ENCODE results near the gene ZNF184. TPM values are rescaled to one million over a fixed set of nuclear protein-coding genes. Genes with fewer than 3 reads are reported as not detected.

ZNF184 gene
- total and polyA plus RNA-seq, 10 of the 15 experiments (the other 5 are each of a cell fraction or from before 2014, with no cell fraction given) = 4.1 to 15.1 (median 8.3) TPM

GRCh38 chr6:27428502-27428901 is 44.4 kb downstream of the ZNF184 start:
- H3K9ac ChIP-seq (ENCODE audit: control insufficient read depth, insufficient read depth, low read length) = no peak overlapping the region
- no peaks in the 10 kb centered on the region for H3K36me3 ChIP-seq (ENCODE audit: control insufficient read depth in 2 of 2, insufficient read depth in 2 of 2, low read length in 1 of 2)
- H4K20me1 ChIP-seq (ENCODE audit: control insufficient read depth, insufficient read depth) = no peaks in the 10 kb centered on the region
- DNase-seq (ENCODE audit: low read depth, low spot score) = no peak
- H3K9me3 ChIP-seq (replicated peaks; ENCODE audit: control insufficient read depth, insufficient read depth, low read length) = no peaks in the 10 kb centered on the region; the same call in 1 of the 3 replicates
- H3K4me1 ChIP-seq (ENCODE audit: control insufficient read depth, insufficient read depth, low read length) = no peaks in the 10 kb centered on the region
- ChIA-PET CTCF (no interaction called here), RAD21 (ENCODE audit: unreplicated experiment) (no interaction called here), POLR2A (no interaction called here), SMC1A (ENCODE audit: uncharacterized antibody, unreplicated experiment) (no interaction called here)
- no peak for ATAC-seq
- no peak overlapping the region for H2AFZ ChIP-seq (ENCODE audit: control insufficient read depth, low read depth, low read length)
- H3K4me2 ChIP-seq (ENCODE audit: control insufficient read depth, insufficient read depth) = no peak overlapping the region
- no peak overlapping the region for H3K4me3 ChIP-seq
- TF ChIP-seq BRCA1 (IDR thresholded peaks at IDR 0.05; ENCODE audit: low read depth, low read length) (no peak), POLR2AphosphoS5 (IDR thresholded peaks at IDR 0.05; ENCODE audit: low read length) (no peak), MEF2B (IDR thresholded peaks at IDR 0.05; ENCODE audit: partially characterized antibody, poor library complexity, severe bottlenecking) (no peak), RCOR1 (conservative IDR thresholded peaks at IDR 0.05; ENCODE audit: low read depth, low read length) (no peak), PAX5 (IDR thresholded peaks at IDR 0.05; ENCODE audit: borderline replicate concordance, low read depth, low read length) (no peak), MTA2 (IDR thresholded peaks at IDR 0.05; ENCODE audit: low read depth) (no peak), FOXK2 (IDR thresholded peaks at IDR 0.05) (no peak), EED (IDR thresholded peaks at IDR 0.05; ENCODE audit: low read depth) (no peak), HDAC6 (IDR thresholded peaks at IDR 0.05; ENCODE audit: unreplicated experiment) (no peak), ZNF24 (IDR thresholded peaks at IDR 0.05) (no peak), TBL1XR1 (IDR thresholded peaks at IDR 0.05; ENCODE audit: low read depth, low read length) (no peak), PRDM15 (CRISPR knock-in tag; IDR thresholded peaks at IDR 0.05) (no peak), NRF1 (conservative IDR thresholded peaks at IDR 0.05; ENCODE audit: low read depth, low read length) (no peak)
- WGBS (ENCODE audit: insufficient coverage, insufficient replicate concordance, low lambda C conversion rate, missing lambda C conversion rate) = 24% methylated on average over 4 of the region's 4 CpGs
- H3K79me2 ChIP-seq (ENCODE audit: control insufficient read depth, insufficient read depth, low read length) = no peaks in the 10 kb centered on the region
- FAIRE-seq = no peak
- in situ Hi-C loops (cut with MboI) (no loop called here), intact Hi-C loops (cut with micrococcal nuclease; ENCODE audit: unreplicated experiment) (no loop called here)
- no peaks in the 10 kb centered on the region for H3K27me3 ChIP-seq (replicated peaks in 1 of 2; ENCODE audit: control insufficient read depth in 2 of 2, insufficient read depth in 2 of 2, low read length in 1 of 2)
- BruUV-seq (replicated peaks) = no TSS peak
- H3K27ac ChIP-seq (ENCODE audit: control insufficient read depth, insufficient read depth) = no peak overlapping the region

Data from GM12878 (cell line).